DOHH2 (cell line): ENCODE measurements around the gene SPOCK3.

ENCODE experiments used
- CTCF ChIP-seq: fragments of 200-600 bp; sonication (generic); IDR thresholded peaks from one replicate; pipeline ENCODE4 v1.5.1; 2014; ENCODE audit warnings: antibody characterized with exemption, mild to moderate bottlenecking, low read depth, low read length; ENCODE audit not compliant: poor library complexity, severe bottlenecking
- EZH2phosphoT487 ChIP-seq: fragments of 200-600 bp; sonication (generic); IDR thresholded peaks from 2 replicates; pipeline ENCODE4 v1.6.1; 2017; ENCODE audit warnings: borderline replicate concordance, mild to moderate bottlenecking, antibody characterized with exemption, low read length, moderate library complexity, mixed read lengths

- no peak for TF ChIP-seq CTCF
- TF ChIP-seq EZH2phosphoT487, result no peak
Observed at GRCh38 chr4:166930464-166930863, 303.8 kb downstream of the SPOCK3 start.
